ENCODE measurements around the gene FAM204A.

The FAM204A gene

DNA sequence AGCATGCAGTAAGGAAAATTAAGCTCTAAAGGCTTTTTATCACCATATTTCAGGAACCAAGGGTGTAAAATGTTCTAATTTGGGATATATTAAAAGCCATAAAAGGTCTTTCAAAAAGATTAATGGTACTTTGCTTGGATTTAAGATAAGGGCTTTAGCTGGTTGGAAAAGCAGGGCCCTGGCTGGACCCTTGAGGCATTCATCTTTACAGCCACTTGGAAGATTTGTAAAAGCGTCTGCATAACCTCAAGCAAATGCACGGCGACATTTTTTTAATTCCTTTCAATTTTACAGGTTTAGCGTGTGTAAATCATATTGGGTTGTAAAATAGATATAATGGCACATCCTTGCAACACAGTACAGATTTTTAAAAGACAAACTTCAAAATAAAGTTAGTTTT lies 27.2 kb downstream of the FAM204A start:
- FAIRE-seq: no peak
- TF ChIP-seq POLR2AphosphoS5 (IDR thresholded peaks at IDR 0.05; ENCODE audit: low read depth, low read length) (no peak), POLR2A (IDR thresholded peaks at IDR 0.05; ENCODE audit: low read depth, low read length) (no peak), POU2F2 (IDR thresholded peaks at IDR 0.05; ENCODE audit: low read depth, low read length) (no peak), PAX5 (IDR thresholded peaks at IDR 0.05; ENCODE audit: insufficient read depth, low read length, severe bottlenecking) (no peak), SPI1 (IDR thresholded peaks at IDR 0.05; ENCODE audit: low read depth, low read length) (no peak), TAF1 (IDR thresholded peaks at IDR 0.05; ENCODE audit: low read depth, low read length) (no peak)
- DNase-seq (ENCODE audit: insufficient read length, low spot score): no peak

GRCh38 chr10:118311505-118311904 lies 30.6 kb downstream of the FAM204A start:
- FAIRE-seq (no peak), DNase-seq (ENCODE audit: insufficient read length, low spot score) (no peak)
- no peak for TF ChIP-seq POLR2A (IDR thresholded peaks at IDR 0.05; ENCODE audit: low read depth, low read length)
- TF ChIP-seq TAF1 (IDR thresholded peaks at IDR 0.05; ENCODE audit: low read depth, low read length): no peak
- TF ChIP-seq SPI1 (IDR thresholded peaks at IDR 0.05; ENCODE audit: low read depth, low read length): no peak
- TF ChIP-seq POLR2AphosphoS5 (IDR thresholded peaks at IDR 0.05; ENCODE audit: low read depth, low read length): no peak
- no peak for TF ChIP-seq POU2F2 (IDR thresholded peaks at IDR 0.05; ENCODE audit: low read depth, low read length)
- no peak for TF ChIP-seq PAX5 (IDR thresholded peaks at IDR 0.05; ENCODE audit: insufficient read depth, low read length, severe bottlenecking)

- TF ChIP-seq POLR2A (IDR thresholded peaks at IDR 0.05; ENCODE audit: low read depth, low read length): no peak
- no peak for DNase-seq (ENCODE audit: insufficient read length, low spot score)
- FAIRE-seq: no peak
These were observed 31.3 kb downstream of the FAM204A start for GRCh38 chr10:118310822-118311221.

- FAIRE-seq (no peak), DNase-seq (ENCODE audit: insufficient read length, low spot score) (no peak)
- TF ChIP-seq POLR2A (IDR thresholded peaks at IDR 0.05; ENCODE audit: low read depth, low read length) (no peak), POU2F2 (IDR thresholded peaks at IDR 0.05; ENCODE audit: low read depth, low read length) (no peak), TAF1 (IDR thresholded peaks at IDR 0.05; ENCODE audit: low read depth, low read length) (no peak), PAX5 (IDR thresholded peaks at IDR 0.05; ENCODE audit: insufficient read depth, low read length, severe bottlenecking) (no peak), POLR2AphosphoS5 (IDR thresholded peaks at IDR 0.05; ENCODE audit: low read depth, low read length) (no peak), SPI1 (IDR thresholded peaks at IDR 0.05; ENCODE audit: low read depth, low read length) (no peak)
These were observed 32.2 kb downstream of the FAM204A start for GRCh38 chr10:118309911-118310310.

GRCh38 chr10:118308664-118309063 lies 33.5 kb downstream of the FAM204A start:
- DNase-seq (ENCODE audit: insufficient read length, low spot score) (no peak), FAIRE-seq (no peak)
- TF ChIP-seq POU2F2 (IDR thresholded peaks at IDR 0.05; ENCODE audit: low read depth, low read length) (no peak), PAX5 (IDR thresholded peaks at IDR 0.05; ENCODE audit: insufficient read depth, low read length, severe bottlenecking) (no peak), POLR2A (IDR thresholded peaks at IDR 0.05; ENCODE audit: low read depth, low read length) (no peak), TAF1 (IDR thresholded peaks at IDR 0.05; ENCODE audit: low read depth, low read length) (no peak), SPI1 (IDR thresholded peaks at IDR 0.05; ENCODE audit: low read depth, low read length) (no peak), POLR2AphosphoS5 (IDR thresholded peaks at IDR 0.05; ENCODE audit: low read depth, low read length) (no peak)

DNA sequence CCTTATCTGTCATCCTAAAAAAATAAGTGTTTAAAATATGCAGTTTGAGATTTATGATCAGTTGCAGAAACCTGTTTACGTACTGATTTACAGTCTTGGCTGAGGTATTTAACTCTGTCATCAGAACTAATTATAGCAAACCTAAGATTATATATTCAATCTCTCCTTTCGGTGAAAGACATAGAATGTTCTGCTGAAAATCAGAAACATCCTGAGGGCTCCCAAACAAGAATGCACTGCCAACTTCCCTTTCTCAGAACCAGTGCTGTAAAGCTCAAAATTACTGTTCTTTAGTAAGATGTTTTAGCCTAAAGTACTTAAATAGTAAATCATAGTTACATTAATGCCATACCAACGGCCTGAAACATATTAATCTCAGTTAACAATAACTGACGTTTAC lies 34.3 kb downstream of the FAM204A start:
- TF ChIP-seq TAF1 (IDR thresholded peaks at IDR 0.05; ENCODE audit: low read depth, low read length) (no peak), SPI1 (IDR thresholded peaks at IDR 0.05; ENCODE audit: low read depth, low read length) (no peak), POLR2AphosphoS5 (IDR thresholded peaks at IDR 0.05; ENCODE audit: low read depth, low read length) (no peak), POU2F2 (IDR thresholded peaks at IDR 0.05; ENCODE audit: low read depth, low read length) (no peak), PAX5 (IDR thresholded peaks at IDR 0.05; ENCODE audit: insufficient read depth, low read length, severe bottlenecking) (no peak), POLR2A (IDR thresholded peaks at IDR 0.05; ENCODE audit: low read depth, low read length) (no peak)
- FAIRE-seq (no peak), DNase-seq (ENCODE audit: insufficient read length, low spot score) (no peak)

- FAIRE-seq (no peak), DNase-seq (ENCODE audit: insufficient read length, low spot score) (no peak)
- TF ChIP-seq POLR2A (IDR thresholded peaks at IDR 0.05; ENCODE audit: low read depth, low read length) (no peak), SPI1 (IDR thresholded peaks at IDR 0.05; ENCODE audit: low read depth, low read length) (no peak), PAX5 (IDR thresholded peaks at IDR 0.05; ENCODE audit: insufficient read depth, low read length, severe bottlenecking) (no peak), TAF1 (IDR thresholded peaks at IDR 0.05; ENCODE audit: low read depth, low read length) (no peak), POLR2AphosphoS5 (IDR thresholded peaks at IDR 0.05; ENCODE audit: low read depth, low read length) (no peak), POU2F2 (IDR thresholded peaks at IDR 0.05; ENCODE audit: low read depth, low read length) (no peak)
These were observed 34.9 kb downstream of the FAM204A start for GRCh38 chr10:118307220-118307619.

GRCh38 chr10:118305730-118306129 lies 36.4 kb downstream of the FAM204A start:
- DNase-seq (ENCODE audit: insufficient read length, low spot score) (no peak), FAIRE-seq (peak; percentile 13)
- TF ChIP-seq POLR2A (IDR thresholded peaks at IDR 0.05; ENCODE audit: low read depth, low read length) (no peak), POLR2AphosphoS5 (IDR thresholded peaks at IDR 0.05; ENCODE audit: low read depth, low read length) (no peak), POU2F2 (IDR thresholded peaks at IDR 0.05; ENCODE audit: low read depth, low read length) (no peak), TAF1 (IDR thresholded peaks at IDR 0.05; ENCODE audit: low read depth, low read length) (no peak), PAX5 (IDR thresholded peaks at IDR 0.05; ENCODE audit: insufficient read depth, low read length, severe bottlenecking) (no peak), SPI1 (IDR thresholded peaks at IDR 0.05; ENCODE audit: low read depth, low read length) (no peak)

- DNase-seq (ENCODE audit: insufficient read length, low spot score) (no peak), FAIRE-seq (no peak)
- no peak for TF ChIP-seq POLR2AphosphoS5 (IDR thresholded peaks at IDR 0.05; ENCODE audit: low read depth, low read length)
- no peak for TF ChIP-seq POU2F2 (IDR thresholded peaks at IDR 0.05; ENCODE audit: low read depth, low read length)
- TF ChIP-seq POLR2A (IDR thresholded peaks at IDR 0.05; ENCODE audit: low read depth, low read length): no peak
- no peak for TF ChIP-seq TAF1 (IDR thresholded peaks at IDR 0.05; ENCODE audit: low read depth, low read length)
- TF ChIP-seq PAX5 (IDR thresholded peaks at IDR 0.05; ENCODE audit: insufficient read depth, low read length, severe bottlenecking): no peak
- TF ChIP-seq SPI1 (IDR thresholded peaks at IDR 0.05; ENCODE audit: low read depth, low read length): no peak
These were observed 37.6 kb downstream of the FAM204A start for GRCh38 chr10:118304521-118304920.

DNA sequence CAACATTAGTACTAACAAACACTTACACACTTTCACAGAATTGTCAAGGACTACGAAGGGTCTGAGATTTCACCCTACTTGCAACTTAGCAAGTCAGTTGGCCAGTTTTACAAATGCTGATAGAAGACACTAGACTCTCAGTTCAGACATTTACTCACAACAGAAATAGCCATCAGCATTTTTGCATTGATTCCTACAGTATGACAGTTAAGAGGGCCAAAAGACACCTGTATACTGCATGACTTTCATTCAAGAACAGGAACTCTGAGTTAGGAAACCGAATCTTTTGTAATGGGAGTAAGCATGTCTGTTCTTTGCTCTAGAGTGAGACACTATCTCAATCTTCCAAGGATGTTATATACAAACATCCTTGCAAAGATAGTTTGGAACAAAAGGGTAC lies 40.9 kb downstream of the FAM204A start:
- FAIRE-seq (no peak), DNase-seq (ENCODE audit: insufficient read length, low spot score) (no peak)
- TF ChIP-seq TAF1 (IDR thresholded peaks at IDR 0.05; ENCODE audit: low read depth, low read length): no peak
- no peak for TF ChIP-seq POLR2AphosphoS5 (IDR thresholded peaks at IDR 0.05; ENCODE audit: low read depth, low read length)
- TF ChIP-seq SPI1 (IDR thresholded peaks at IDR 0.05; ENCODE audit: low read depth, low read length): no peak
- TF ChIP-seq POLR2A (IDR thresholded peaks at IDR 0.05; ENCODE audit: low read depth, low read length): no peak
- TF ChIP-seq POU2F2 (IDR thresholded peaks at IDR 0.05; ENCODE audit: low read depth, low read length): no peak
- TF ChIP-seq PAX5 (IDR thresholded peaks at IDR 0.05; ENCODE audit: insufficient read depth, low read length, severe bottlenecking): no peak
